SK-N-SH (cell line): ENCODE data around the gene TRAF1. TPM values are rescaled to one million over a fixed set of nuclear protein-coding genes. Genes with fewer than 3 reads are reported as not detected.

ENCODE experiments used
- CTCF ChIA-PET: fragments of 300-600, 350-600 bp; formaldehyde crosslinking; extraction: SDS; loops from one replicate; lab custom pipeline; 2021; lab: Yijun Ruan, JAX
- POLR2A ChIA-PET: fragments of 350-600 bp; sonication (Branson Sonifier 250); formaldehyde crosslinking; extraction: SDS; loops from one replicate; lab custom pipeline; 2020; ENCODE audit warnings: antibody characterized with exemption, inconsistent platforms; lab: Yijun Ruan, JAX
- DNase-seq: peaks from one replicate; pipeline ENCODE4 v3.0.0; 2012
- H2AFZ ChIP-seq: fragments of 200-600 bp; sonication (generic); 2 replicates; pipeline ENCODE4 v1.8.1; 2016; ENCODE audit warnings: antibody characterized with exemption, mild to moderate bottlenecking, low read depth
- H3F3A ChIP-seq: fragments of 200-600 bp; sonication (generic); replicated peaks from 2 replicates; pipeline ENCODE3; 2016; ENCODE audit warnings: antibody characterized with exemption, mild to moderate bottlenecking; ENCODE audit not compliant: insufficient read depth
- H3K27ac ChIP-seq, 2 experiments: fragments of 200-500 bp in 1 of 2; fragments of 200-600 bp in 1 of 2; sonication (Bioruptor generic) in 1 of 2; sonication (generic), shearing (Covaris generic) in 1 of 2; 2 replicates each; pipeline versions ENCODE4 v1.5.1 to v1.6.1; 2014 to 2016; ENCODE audit warnings: low read depth in 2 of 2, inconsistent platforms in 1 of 2, low read length in 1 of 2, mild to moderate bottlenecking in 1 of 2, mixed read lengths in 1 of 2
- H3K27me3 ChIP-seq: fragments of 200-600 bp; sonication (generic), shearing (Covaris generic); 2 replicates; pipeline ENCODE4 v1.6.1; 2016; ENCODE audit warnings: mixed run types; ENCODE audit not compliant: insufficient read depth
- H3K36me3 ChIP-seq, 2 experiments: fragments of 200-500 bp in 1 of 2; fragments of 200-600 bp in 1 of 2; sonication (Bioruptor generic) in 1 of 2; sonication (generic) in 1 of 2; replicated peaks in 1 of 2; 2 replicates each; pipeline versions ENCODE3 to v1.5.1; 2014 to 2016; ENCODE audit warnings: low read length in 1 of 2, mild to moderate bottlenecking in 1 of 2; ENCODE audit not compliant: insufficient read depth in 2 of 2, control insufficient read depth in 1 of 2
- H3K4me1 ChIP-seq, 2 experiments: fragments of 200-500 bp in 1 of 2; fragments of 200-600 bp in 1 of 2; sonication (Bioruptor generic) in 1 of 2; sonication (generic), shearing (Covaris generic) in 1 of 2; 2 replicates each; pipeline versions ENCODE4 v1.5.1 to v1.6.1; 2014 to 2016; ENCODE audit warnings: low read depth in 1 of 2, low read length in 1 of 2, mixed run types in 1 of 2; ENCODE audit not compliant: insufficient read depth in 2 of 2, control insufficient read depth in 1 of 2
- H3K4me2 ChIP-seq: fragments of 200-600 bp; sonication (generic), shearing (Covaris generic); 2 replicates; pipeline ENCODE4 v1.6.1; 2017; ENCODE audit warnings: mixed run types
- H3K4me3 ChIP-seq, 2 experiments: fragments of 200-500 bp in 1 of 2; fragments of 200-600 bp in 1 of 2; sonication (Bioruptor generic) in 1 of 2; sonication (generic), shearing (Covaris generic) in 1 of 2; 2 replicates each; pipeline versions ENCODE4 v1.5.1 to v1.8.1; 2014 to 2016; ENCODE audit warnings: low read depth in 2 of 2, inconsistent platforms in 1 of 2, low read length in 1 of 2, mild to moderate bottlenecking in 1 of 2, mixed read lengths in 1 of 2, moderate library complexity in 1 of 2
- H3K79me2 ChIP-seq: fragments of 200-600 bp; sonication (generic); 2 replicates; pipeline ENCODE4 v1.8.1; 2017; ENCODE audit warnings: mild to moderate bottlenecking; ENCODE audit not compliant: insufficient read depth
- H3K9ac ChIP-seq: fragments of 200-600 bp; sonication (generic); 2 replicates; pipeline ENCODE4 v1.6.1; 2017; ENCODE audit warnings: mixed run types
- H3K9me2 ChIP-seq: fragments of 200-600 bp; sonication (generic); 2 replicates; pipeline ENCODE4 v1.6.1; 2017; ENCODE audit warnings: mixed run types
- H3K9me3 ChIP-seq: fragments of 200-600 bp; sonication (generic); 2 replicates; pipeline ENCODE4 v1.6.1; 2017; ENCODE audit warnings: mixed run types, mild to moderate bottlenecking, moderate library complexity
- H4K20me1 ChIP-seq: fragments of 200-600 bp; sonication (generic); 2 replicates; pipeline ENCODE4 v1.6.1; 2017; ENCODE audit warnings: mild to moderate bottlenecking, mixed run types; ENCODE audit not compliant: insufficient read depth
- CHD2 ChIP-seq: fragments of 150-350 bp; IDR thresholded peaks from 2 replicates; pipeline ENCODE4 v1.6.1; 2018; ENCODE audit warnings: low read length; ENCODE audit not compliant: partially characterized antibody
- ELF1 ChIP-seq: IDR thresholded peaks from 2 replicates; pipeline ENCODE4 v1.4.0; 2012
- EP300 ChIP-seq, 2 experiments: IDR thresholded peaks; 2 replicates each; pipeline versions ENCODE4 v1.4.0 to v1.6.1; 2012; ENCODE audit warnings: borderline replicate concordance in 1 of 2, low read depth in 1 of 2, low read length in 1 of 2
- FOSL2 ChIP-seq: IDR thresholded peaks from 2 replicates; pipeline ENCODE4 v1.4.0; 2012; ENCODE audit warnings: low read depth, mild to moderate bottlenecking, moderate library complexity, borderline replicate concordance
- FOXJ3 ChIP-seq: sonication (generic); formaldehyde crosslinking; IDR thresholded peaks from 2 replicates; pipeline ENCODE4 v1.5.1; 2020; ENCODE audit warnings: mild to moderate bottlenecking, missing genetic modification reagents
- GABPA ChIP-seq: IDR thresholded peaks from 2 replicates; pipeline ENCODE4 v1.4.0; 2012; ENCODE audit warnings: low read depth, mild to moderate bottlenecking
- MAX ChIP-seq: IDR thresholded peaks from 2 replicates; pipeline ENCODE4 v1.4.0; 2012; ENCODE audit warnings: low read depth
- MEF2A ChIP-seq: IDR thresholded peaks from 2 replicates; pipeline ENCODE4 v1.4.0; 2012; ENCODE audit warnings: low read depth, borderline replicate concordance
- MXI1 ChIP-seq: IDR thresholded peaks from 2 replicates; pipeline ENCODE4 v1.6.1; 2012; ENCODE audit warnings: mild to moderate bottlenecking, low read depth, low read length, improper control_type of control experiment
- NFIC ChIP-seq: IDR thresholded peaks from 2 replicates; pipeline ENCODE4 v1.4.0; 2012; ENCODE audit warnings: borderline replicate concordance
- NRF1 ChIP-seq: IDR thresholded peaks from 2 replicates; pipeline ENCODE4 v1.6.1; 2012; ENCODE audit warnings: low read depth, mild to moderate bottlenecking, low read length
- POLR2AphosphoS5 ChIP-seq: IDR thresholded peaks from 2 replicates; pipeline ENCODE4 v1.6.1; 2012; ENCODE audit warnings: low read depth, low read length
- RAD21 ChIP-seq: IDR thresholded peaks from 2 replicates; pipeline ENCODE4 v1.6.1; 2012; ENCODE audit warnings: mild to moderate bottlenecking, low read length
- RFX5 ChIP-seq: IDR thresholded peaks from 2 replicates; pipeline ENCODE4 v1.6.1; 2012; ENCODE audit warnings: mild to moderate bottlenecking, improper control_type of control experiment, low read length
- SIN3A ChIP-seq: IDR thresholded peaks from 2 replicates; pipeline ENCODE4 v1.6.1; 2012; ENCODE audit warnings: low read depth, mild to moderate bottlenecking, low read length, moderate library complexity, borderline replicate concordance
- TAF1 ChIP-seq: IDR thresholded peaks from 2 replicates; pipeline ENCODE4 v1.6.1; 2012; ENCODE audit warnings: low read depth, mild to moderate bottlenecking, low read length, moderate library complexity, borderline replicate concordance
- TCF12 ChIP-seq: IDR thresholded peaks from 2 replicates; pipeline ENCODE4 v1.4.0; 2012
- TEAD4 ChIP-seq: IDR thresholded peaks from 2 replicates; pipeline ENCODE4 v1.4.0; 2012; ENCODE audit warnings: mild to moderate bottlenecking, borderline replicate concordance; ENCODE audit not compliant: insufficient read depth
- YY1 ChIP-seq: IDR thresholded peaks from 2 replicates; pipeline ENCODE4 v1.4.0; 2012; ENCODE audit warnings: low read depth, mild to moderate bottlenecking
- WGBS: methylation state at CpG from one replicate; pipeline ENCODE4 v1.1.6; 2017; ENCODE audit warnings: low lambda C conversion rate; 5-methylcytosine and 5-hydroxymethylcytosine counted together
- polyA plus RNA-seq, 3 experiments: library from polyadenylated mRNA; depleted of rRNA; stranded (reverse); fragments of >200 nt; gene quantifications; 2 replicates each; pipeline ENCODE4 v1.2.3, GENCODE V29; 2012
- TF ChIP-seq, protein P1 (sequence below): fragments of 150-350 bp; IDR thresholded peaks from 2 replicates; pipeline ENCODE4 v1.6.1; 2017; ENCODE audit warnings: antibody characterized with exemption, low read length, low read depth, borderline replicate concordance
- TF ChIP-seq, protein P2 (sequence below): IDR thresholded peaks from 2 replicates; pipeline ENCODE4 v1.4.0; 2012; ENCODE audit warnings: low read depth, borderline replicate concordance
- TF ChIP-seq, protein P3 (sequence below): fragments of 150-350 bp; IDR thresholded peaks from 2 replicates; pipeline ENCODE4 v1.6.1; 2016; ENCODE audit warnings: mild to moderate bottlenecking, low read depth, low read length

Gene TRAF1
- polyA plus RNA-seq, 1 of the 3 experiments (the other 2 are of a cell fraction) = 1.2 TPM

GRCh38 chr9:120949290-120949689 lies 22.7 kb upstream of the TRAF1 start:
- Histone ChIP-seq H3F3A (no peaks in the 10 kb centered on the region), H4K20me1 (no peaks in the 10 kb centered on the region), H3K9me3 (no peaks in the 10 kb centered on the region), H3K9ac (no peak overlapping the region), H3K4me1 (peaks cover 0 to 10% of the 10 kb centered on the region in 2 experiments; a peak in 2 of 4 replicates), H3K9me2 (no peaks in the 10 kb centered on the region), H3K79me2 (no peaks in the 10 kb centered on the region), H2AFZ (no peak overlapping the region)
- DNase-seq = no peak
- ChIA-PET POLR2A (no interaction called here), CTCF (no interaction called here)
- TF ChIP-seq, protein P1, sequence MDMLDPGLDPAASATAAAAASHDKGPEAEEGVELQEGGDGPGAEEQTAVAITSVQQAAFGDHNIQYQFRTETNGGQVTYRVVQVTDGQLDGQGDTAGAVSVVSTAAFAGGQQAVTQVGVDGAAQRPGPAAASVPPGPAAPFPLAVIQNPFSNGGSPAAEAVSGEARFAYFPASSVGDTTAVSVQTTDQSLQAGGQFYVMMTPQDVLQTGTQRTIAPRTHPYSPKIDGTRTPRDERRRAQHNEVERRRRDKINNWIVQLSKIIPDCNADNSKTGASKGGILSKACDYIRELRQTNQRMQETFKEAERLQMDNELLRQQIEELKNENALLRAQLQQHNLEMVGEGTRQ = no peak
- TF ChIP-seq NFIC = no peak
- TF ChIP-seq POLR2AphosphoS5 = no peak
- TF ChIP-seq RAD21 = no peak
- no peak for TF ChIP-seq ELF1
- no peak for TF ChIP-seq MXI1
- TF ChIP-seq, all 33 proteins: peak for 0
- Histone ChIP-seq H3K27ac (no peak overlapping the region), H3K27me3 (no peaks in the 10 kb centered on the region), H3K4me3 (no peak overlapping the region), H3K4me2 (no peak overlapping the region), H3K36me3 (no peaks in the 10 kb centered on the region)
- 89% methylated on average over 2 of the region's 2 CpGs for WGBS

DNA sequence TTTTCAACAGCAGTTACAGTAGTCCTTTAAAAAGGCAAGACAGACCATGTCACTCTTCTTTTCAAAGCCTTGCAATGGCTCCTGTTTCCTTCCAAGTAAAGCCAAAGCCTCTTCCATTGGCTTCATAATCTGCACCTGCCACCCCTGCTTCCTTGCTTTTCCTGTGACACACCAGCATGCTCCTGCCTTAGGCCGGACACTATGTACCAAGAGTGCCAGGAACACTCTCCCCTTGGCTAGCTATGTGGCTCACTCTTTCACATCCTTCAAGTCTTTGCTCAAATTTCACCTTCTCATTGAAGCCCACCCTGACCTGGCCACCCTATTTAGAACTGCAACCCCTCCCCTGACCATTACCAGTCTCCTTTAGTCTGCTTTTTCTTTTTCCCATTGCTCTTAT lies 22.2 kb upstream of the TRAF1 start:
- Histone ChIP-seq H3K9me2 (no peaks in the 10 kb centered on the region), H3K4me1 (peaks cover 0 to 10% of the 10 kb centered on the region in 2 experiments; a peak in 2 of 4 replicates), H2AFZ (no peak overlapping the region), H3K27ac (no peak overlapping the region), H3K4me3 (no peak overlapping the region), H4K20me1 (no peaks in the 10 kb centered on the region), H3F3A (no peaks in the 10 kb centered on the region)
- CTCF ChIA-PET = no interaction called here
- TF ChIP-seq NRF1 = no peak
- TF ChIP-seq, protein P2, sequence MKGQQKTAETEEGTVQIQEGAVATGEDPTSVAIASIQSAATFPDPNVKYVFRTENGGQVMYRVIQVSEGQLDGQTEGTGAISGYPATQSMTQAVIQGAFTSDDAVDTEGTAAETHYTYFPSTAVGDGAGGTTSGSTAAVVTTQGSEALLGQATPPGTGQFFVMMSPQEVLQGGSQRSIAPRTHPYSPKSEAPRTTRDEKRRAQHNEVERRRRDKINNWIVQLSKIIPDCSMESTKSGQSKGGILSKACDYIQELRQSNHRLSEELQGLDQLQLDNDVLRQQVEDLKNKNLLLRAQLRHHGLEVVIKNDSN = no peak
- TF ChIP-seq GABPA = no peak
- TF ChIP-seq FOXJ3 (CRISPR knock-in tag) = no peak
- no peak for TF ChIP-seq MXI1
- no peak for TF ChIP-seq CHD2
- TF ChIP-seq ELF1 = no peak
- TF ChIP-seq YY1 = no peak
- no peak for TF ChIP-seq SIN3A
- no peak for TF ChIP-seq FOSL2
- no peak for TF ChIP-seq EP300 (IDR thresholded peaks at IDR 0.05; ENCODE audit: borderline replicate concordance in 1 of 2, low read depth in 1 of 2, low read length in 1 of 2)
- no peak for TF ChIP-seq TAF1
- TF ChIP-seq TCF12 = no peak
- no peak for TF ChIP-seq RAD21
- TF ChIP-seq TEAD4 = no peak
- no peak for TF ChIP-seq MEF2A
- TF ChIP-seq, protein P3, sequence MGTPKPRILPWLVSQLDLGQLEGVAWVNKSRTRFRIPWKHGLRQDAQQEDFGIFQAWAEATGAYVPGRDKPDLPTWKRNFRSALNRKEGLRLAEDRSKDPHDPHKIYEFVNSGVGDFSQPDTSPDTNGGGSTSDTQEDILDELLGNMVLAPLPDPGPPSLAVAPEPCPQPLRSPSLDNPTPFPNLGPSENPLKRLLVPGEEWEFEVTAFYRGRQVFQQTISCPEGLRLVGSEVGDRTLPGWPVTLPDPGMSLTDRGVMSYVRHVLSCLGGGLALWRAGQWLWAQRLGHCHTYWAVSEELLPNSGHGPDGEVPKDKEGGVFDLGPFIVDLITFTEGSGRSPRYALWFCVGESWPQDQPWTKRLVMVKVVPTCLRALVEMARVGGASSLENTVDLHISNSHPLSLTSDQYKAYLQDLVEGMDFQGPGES = no peak
- TF ChIP-seq RFX5 = no peak
- TF ChIP-seq MAX = no peak
- TF ChIP-seq, all 33 proteins: peak for 0
- Histone ChIP-seq H3K9me3 (no peaks in the 10 kb centered on the region), H3K9ac (no peak overlapping the region), H3K79me2 (no peaks in the 10 kb centered on the region), H3K27me3 (no peaks in the 10 kb centered on the region), H3K4me2 (no peak overlapping the region), H3K36me3 (no peaks in the 10 kb centered on the region)
- POLR2A ChIA-PET = no interaction called here
- 100% methylated on average over 1 of the region's 1 CpG for WGBS
- DNase-seq = no peak
